Smooth muscle cell (in vitro differentiated cells): ENCODE data around the gene NRXN2. TPM values are rescaled to one million over a fixed set of nuclear protein-coding genes. Genes with fewer than 3 reads are reported as not detected.

Experiments used
- DNase-seq: peaks from one replicate; lab custom pipeline; 2025; ENCODE audit not compliant: unreplicated experiment; lab: John Stamatoyannopoulos, UW
- H2AFZ ChIP-seq: fragments of 200-600 bp; sonication (generic); 2 replicates; pipeline ENCODE4 v1.6.0; 2016; ENCODE audit warnings: antibody characterized with exemption, low read depth, mild to moderate bottlenecking
- H3F3A ChIP-seq: fragments of 200-600 bp; sonication (generic); 2 replicates; pipeline ENCODE4 v1.6.0; 2017; ENCODE audit warnings: antibody characterized with exemption, low read depth
- H3K27ac ChIP-seq: fragments of 200-600 bp; sonication (generic); 2 replicates; pipeline ENCODE4 v1.5.1; 2016; ENCODE audit warnings: low read depth, mild to moderate bottlenecking
- H3K27me3 ChIP-seq: fragments of 200-600 bp; sonication (generic); 2 replicates; pipeline ENCODE4 v1.6.1; 2016; ENCODE audit warnings: low read depth, mild to moderate bottlenecking
- H3K36me3 ChIP-seq: fragments of 200-600 bp; sonication (generic); 2 replicates; pipeline ENCODE4 v1.5.1; 2016; ENCODE audit warnings: low read depth
- H3K4me1 ChIP-seq: fragments of 200-600 bp; sonication (generic); 2 replicates; pipeline ENCODE4 v1.5.1; 2016; ENCODE audit warnings: low read depth
- H3K4me2 ChIP-seq: fragments of 200-600 bp; sonication (generic); 2 replicates; pipeline ENCODE4 v1.6.0; 2016; ENCODE audit warnings: mild to moderate bottlenecking
- H3K4me3 ChIP-seq: fragments of 200-600 bp; sonication (generic); 2 replicates; pipeline ENCODE4 v1.5.1; 2016; ENCODE audit warnings: mild to moderate bottlenecking
- H3K79me2 ChIP-seq: fragments of 200-600 bp; sonication (generic); 2 replicates; pipeline ENCODE4 v1.6.0; 2016; ENCODE audit warnings: low read depth, mild to moderate bottlenecking
- H3K9ac ChIP-seq: fragments of 200-600 bp; sonication (generic); 2 replicates; pipeline ENCODE4 v1.6.0; 2016; ENCODE audit warnings: low read depth
- H3K9me3 ChIP-seq: fragments of 200-600 bp; sonication (generic); replicated peaks from 2 replicates; pipeline ENCODE4 v1.5.1; 2016; ENCODE audit warnings: low read depth
- H4K20me1 ChIP-seq: fragments of 200-600 bp; sonication (generic); 2 replicates; pipeline ENCODE4 v1.6.0; 2016; ENCODE audit warnings: low read depth
- WGBS: methylation state at CpG from one replicate; pipeline ENCODE4 v1.1.7; 2016; ENCODE audit warnings: low lambda C conversion rate; 5-methylcytosine and 5-hydroxymethylcytosine counted together
- polyA plus RNA-seq: library from polyadenylated mRNA; unstranded; fragments of >200 nt; fragmentation: Nextera tagmentation; extraction: Ambion mirVana; gene quantifications from 2 replicates; pipeline ENCODE4 v1.2.1, GENCODE V29; 2016
- total RNA-seq: library from RNA; depleted of rRNA; stranded (reverse); fragments of >200 nt; gene quantifications from 2 replicates; pipeline ENCODE4 v1.2.3, GENCODE V29; 2014
- TF ChIP-seq, protein P1 (sequence below): fragments of 200-600 bp; sonication (generic); IDR thresholded peaks from 2 replicates; pipeline ENCODE4 v1.5.1; 2017; ENCODE audit warnings: borderline replicate concordance, mild to moderate bottlenecking, antibody characterized with exemption; ENCODE audit not compliant: insufficient read depth, poor library complexity, severe bottlenecking

NRXN2 gene
- total and polyA plus RNA-seq, 2 experiments from 2014 or later: 1.4 to 1.7 TPM

DNA sequence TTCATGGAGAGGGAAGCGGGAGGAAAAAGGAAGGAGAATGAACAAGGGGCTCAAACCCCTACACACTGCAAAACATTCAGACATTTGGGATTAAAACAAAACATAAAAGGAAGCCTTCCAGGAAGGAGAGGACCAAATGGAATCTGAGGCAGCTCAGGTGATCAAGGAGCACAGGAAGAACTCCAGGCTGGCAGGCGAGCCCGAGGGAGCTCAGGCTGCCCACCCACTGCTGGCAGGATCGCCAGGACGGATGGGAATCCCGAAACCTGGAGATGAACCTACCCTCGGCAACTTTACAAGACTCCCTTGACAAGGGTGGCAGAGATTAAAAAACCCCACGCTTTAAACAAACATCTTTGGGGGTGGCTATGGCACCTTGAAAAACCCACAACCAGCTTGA is 41.8 kb upstream of the NRXN2 start:
- H3K36me3 ChIP-seq: peaks cover 15% of the 10 kb centered on the region
- DNase-seq: no peak
- no peaks in the 10 kb centered on the region for H3K27me3 ChIP-seq
- H3K4me2 ChIP-seq: no peak overlapping the region
- H3K27ac ChIP-seq: no peak overlapping the region
- WGBS: 96% methylated on average over 8 of the region's 8 CpGs
- no peaks in the 10 kb centered on the region for H3K9me3 ChIP-seq
- no peak overlapping the region for H2AFZ ChIP-seq
- peaks cover 25% of the 10 kb centered on the region for H3K4me1 ChIP-seq
- TF ChIP-seq, protein P1, sequence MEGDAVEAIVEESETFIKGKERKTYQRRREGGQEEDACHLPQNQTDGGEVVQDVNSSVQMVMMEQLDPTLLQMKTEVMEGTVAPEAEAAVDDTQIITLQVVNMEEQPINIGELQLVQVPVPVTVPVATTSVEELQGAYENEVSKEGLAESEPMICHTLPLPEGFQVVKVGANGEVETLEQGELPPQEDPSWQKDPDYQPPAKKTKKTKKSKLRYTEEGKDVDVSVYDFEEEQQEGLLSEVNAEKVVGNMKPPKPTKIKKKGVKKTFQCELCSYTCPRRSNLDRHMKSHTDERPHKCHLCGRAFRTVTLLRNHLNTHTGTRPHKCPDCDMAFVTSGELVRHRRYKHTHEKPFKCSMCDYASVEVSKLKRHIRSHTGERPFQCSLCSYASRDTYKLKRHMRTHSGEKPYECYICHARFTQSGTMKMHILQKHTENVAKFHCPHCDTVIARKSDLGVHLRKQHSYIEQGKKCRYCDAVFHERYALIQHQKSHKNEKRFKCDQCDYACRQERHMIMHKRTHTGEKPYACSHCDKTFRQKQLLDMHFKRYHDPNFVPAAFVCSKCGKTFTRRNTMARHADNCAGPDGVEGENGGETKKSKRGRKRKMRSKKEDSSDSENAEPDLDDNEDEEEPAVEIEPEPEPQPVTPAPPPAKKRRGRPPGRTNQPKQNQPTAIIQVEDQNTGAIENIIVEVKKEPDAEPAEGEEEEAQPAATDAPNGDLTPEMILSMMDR: no peak
- peaks cover 91% of the 10 kb centered on the region for H4K20me1 ChIP-seq
- H3K4me3 ChIP-seq: no peak overlapping the region
- H3K9ac ChIP-seq: no peak overlapping the region
- H3F3A ChIP-seq: peaks cover 59% of the 10 kb centered on the region
- H3K79me2 ChIP-seq: peaks cover 12% of the 10 kb centered on the region

DNA sequence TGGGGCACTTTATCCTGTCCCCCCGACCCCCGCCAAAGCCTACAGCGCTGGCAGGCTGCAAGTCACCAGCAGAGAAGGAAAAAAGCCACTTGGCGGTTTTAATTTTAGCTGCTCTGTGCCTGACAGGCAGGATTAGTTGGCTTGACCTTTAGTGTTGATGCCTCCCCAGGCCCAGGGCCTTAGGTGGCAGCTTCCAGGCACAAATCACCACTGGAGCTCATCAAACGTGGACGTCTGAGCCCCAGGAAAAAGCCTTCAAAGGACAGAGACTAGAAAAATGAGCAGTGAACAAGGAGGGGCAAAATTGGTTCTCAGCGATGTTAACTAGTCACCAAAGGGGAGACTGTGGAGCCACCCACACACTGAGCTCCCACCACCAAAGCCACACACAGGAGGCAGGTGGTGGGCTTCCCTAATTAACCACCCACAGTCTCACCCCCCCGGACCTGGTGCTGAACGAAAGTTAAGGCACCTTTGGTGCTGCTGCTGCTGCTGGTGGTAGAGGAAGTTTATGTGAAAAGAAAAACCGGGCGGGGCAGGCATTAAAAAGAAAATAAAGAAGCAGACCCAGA is 41.1 kb upstream of the NRXN2 start:
- Histone ChIP-seq H3F3A (peaks cover 54% of the 10 kb centered on the region), H3K79me2 (peaks cover 12% of the 10 kb centered on the region), H2AFZ (no peak overlapping the region), H3K36me3 (peaks cover 8% of the 10 kb centered on the region), H3K27me3 (no peaks in the 10 kb centered on the region), H3K4me2 (no peak overlapping the region), H3K4me3 (no peak overlapping the region), H3K27ac (no peak overlapping the region), H3K9me3 (no peaks in the 10 kb centered on the region), H3K9ac (no peak overlapping the region), H3K4me1 (peaks cover 29% of the 10 kb centered on the region), H4K20me1 (peaks cover 85% of the 10 kb centered on the region)
- no peak for DNase-seq
- WGBS: 88% methylated on average over 11 of the region's 11 CpGs
- TF ChIP-seq, protein P1: no peak

GRCh38 chr11:64763526-64764039 is 40.6 kb upstream of the NRXN2 start:
- Histone ChIP-seq H3K4me3 (no peak overlapping the region), H3K4me2 (no peak overlapping the region), H3F3A (peaks cover 48% of the 10 kb centered on the region), H4K20me1 (peaks cover 79% of the 10 kb centered on the region), H2AFZ (no peak overlapping the region), H3K4me1 (peaks cover 29% of the 10 kb centered on the region), H3K79me2 (peaks cover 12% of the 10 kb centered on the region), H3K9ac (no peak overlapping the region), H3K27me3 (no peaks in the 10 kb centered on the region), H3K27ac (peak overlapping the region; percentile 31), H3K9me3 (no peaks in the 10 kb centered on the region), H3K36me3 (peaks cover 3% of the 10 kb centered on the region)
- DNase-seq: no peak
- TF ChIP-seq, protein P1: no peak
- 95% methylated on average over 6 of the region's 6 CpGs for WGBS
